Mesangial cell (primary cell): Measurements from ENCODE around the gene CACNG4. TPM values are rescaled to one million over a fixed set of nuclear protein-coding genes. Genes with fewer than 3 reads are reported as not detected.

Source experiments
- total RNA-seq: library from RNA; depleted of rRNA; stranded (reverse); fragments of >200 nt; gene quantifications from 2 replicates; pipeline ENCODE4 v1.2.3, GENCODE V29; 2015

Gene CACNG4
- total RNA-seq = 0.25 TPM in 1 of 2 replicates, not detected in the other

GRCh38 chr17:66963909-66964771, at the start of gene CACNG4:
TSS of gene CACNG4 (plus strand) at chr17:66964707. CDS start at chr17:66964912, 205 bp downstream.

DNA sequence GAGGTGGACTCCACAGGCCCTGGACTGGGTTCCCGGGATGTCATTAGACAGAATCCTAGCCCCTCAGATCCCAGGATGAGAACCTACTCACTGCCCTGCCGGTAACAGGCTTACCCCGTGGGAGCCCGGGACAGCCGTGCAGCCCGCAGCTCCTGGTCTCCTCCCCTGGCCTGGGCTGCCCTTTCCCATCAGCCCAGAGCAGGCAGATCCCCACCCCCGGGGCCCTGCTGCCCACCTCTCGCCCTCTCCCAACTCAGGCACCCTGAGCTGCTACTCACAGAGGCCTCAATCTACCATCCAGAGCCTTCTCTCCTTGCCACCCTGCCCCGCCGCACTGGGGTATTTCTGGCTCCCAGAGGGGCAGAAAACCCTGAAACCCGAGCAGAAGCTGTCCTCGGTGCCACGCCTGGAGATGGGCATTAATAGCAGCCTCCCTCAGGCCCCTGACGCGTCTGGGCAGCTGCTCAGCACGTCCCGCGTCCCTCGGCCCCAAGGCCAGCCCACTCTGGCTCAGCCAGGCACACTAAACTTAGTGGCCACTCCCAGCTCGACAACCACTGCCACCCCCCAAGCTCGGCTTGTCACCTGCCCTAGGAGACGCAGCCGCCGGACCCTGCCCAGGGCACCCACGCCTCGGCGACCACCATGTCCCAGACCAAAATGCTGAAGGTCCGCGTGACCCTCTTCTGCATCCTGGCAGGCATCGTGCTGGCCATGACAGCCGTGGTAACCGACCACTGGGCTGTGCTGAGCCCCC, 79.7 kb downstream of the CACNG4 start, which contains the start of gene CACNG1:
Gene CACNG1, plus strand, starts transcription at position 539 of the 757 bp plus-strand sequence. Its CDS starts 107 bp downstream, at position 646.

Other genes with a start within 250 kb of the CACNG4 start
- not detected in 2 replicates for gene CACNG5, start 129.6 kb upstream of the CACNG4 start, total RNA-seq
- gene CACNG1, start 79.8 kb downstream of the CACNG4 start, total RNA-seq = not detected in 2 replicates